GM19397 (cell line): ENCODE measurements around the gene QPRT.
"Not testable (repeated sequence)": the region's sequence is repeated elsewhere in the genome, so short reads cannot be mapped to it uniquely, and the experiment has no call there.

Source experiments
- ATAC-seq: cut with Tn5 transposase; IDR thresholded peaks from one replicate; pipeline ENCODE4 v1.9.1; 2021; ENCODE audit warnings: mild to moderate bottlenecking, moderate library complexity; ENCODE audit not compliant: unreplicated experiment

Gene QPRT

DNA sequence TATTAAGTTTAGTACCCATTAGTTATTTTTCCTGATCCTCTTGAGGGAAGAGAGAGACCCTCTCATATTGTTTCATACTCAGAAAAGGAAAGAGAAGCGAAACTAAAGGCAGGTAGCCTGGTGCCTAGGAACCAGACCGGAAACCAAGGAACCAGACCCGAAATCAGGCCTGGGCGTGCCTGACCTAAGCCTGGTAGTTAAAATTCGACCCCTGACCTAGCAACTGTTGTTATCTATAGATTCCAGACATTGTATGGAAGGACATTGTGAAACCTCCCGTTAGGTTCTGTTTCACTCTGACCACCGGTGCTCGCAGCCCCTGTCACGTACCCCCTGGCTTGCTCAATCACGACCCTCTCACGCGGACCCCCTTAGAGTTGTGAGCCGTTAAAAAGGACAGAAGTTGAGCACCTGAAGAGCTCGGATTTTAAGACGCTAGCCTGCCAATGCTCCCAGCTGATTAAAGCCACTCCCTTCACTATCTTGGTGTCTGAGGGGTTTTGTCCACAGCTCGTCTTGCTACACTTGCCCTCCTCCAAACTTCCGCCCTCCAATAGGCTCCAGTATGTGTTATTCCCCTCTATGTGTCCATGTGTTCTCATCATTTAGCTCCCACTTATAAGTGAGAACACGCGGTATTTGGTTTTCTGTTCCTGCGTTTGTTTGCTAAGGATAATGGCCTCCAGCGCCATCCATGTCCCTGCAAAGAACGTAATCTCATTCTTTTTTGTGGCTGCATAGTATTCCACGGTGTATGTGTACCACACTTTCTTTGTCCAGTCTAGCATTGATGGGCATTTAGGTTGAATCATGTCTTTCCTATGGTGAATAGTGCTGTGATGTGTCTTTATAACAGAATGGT, 10.7 kb downstream of the QPRT start:
- not testable (repeated sequence) for ATAC-seq

DNA sequence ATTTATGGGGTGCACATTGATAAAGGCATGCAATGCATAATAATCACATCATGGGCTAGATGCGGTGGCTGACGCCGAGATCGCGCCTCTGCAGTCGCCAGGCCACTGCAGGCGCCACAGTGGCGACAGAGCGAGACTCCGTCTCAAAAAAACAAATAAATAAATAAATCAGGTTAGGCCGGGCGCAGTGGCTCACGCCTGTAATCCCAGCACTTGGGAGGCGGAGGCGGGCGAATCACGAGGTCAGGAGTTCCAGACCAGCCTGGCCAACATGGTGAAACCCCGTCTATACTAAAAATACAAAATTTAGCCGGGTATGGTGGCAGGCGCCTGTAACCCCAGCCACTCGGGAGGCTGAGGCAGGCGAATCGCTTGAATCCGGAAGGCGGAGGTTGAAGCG, 13.6 kb downstream of the QPRT start:
- not testable (repeated sequence) for ATAC-seq

- no peak for ATAC-seq
These were observed 15.6 kb downstream of the QPRT start for GRCh38 chr16:29694384-29695195.

DNA sequence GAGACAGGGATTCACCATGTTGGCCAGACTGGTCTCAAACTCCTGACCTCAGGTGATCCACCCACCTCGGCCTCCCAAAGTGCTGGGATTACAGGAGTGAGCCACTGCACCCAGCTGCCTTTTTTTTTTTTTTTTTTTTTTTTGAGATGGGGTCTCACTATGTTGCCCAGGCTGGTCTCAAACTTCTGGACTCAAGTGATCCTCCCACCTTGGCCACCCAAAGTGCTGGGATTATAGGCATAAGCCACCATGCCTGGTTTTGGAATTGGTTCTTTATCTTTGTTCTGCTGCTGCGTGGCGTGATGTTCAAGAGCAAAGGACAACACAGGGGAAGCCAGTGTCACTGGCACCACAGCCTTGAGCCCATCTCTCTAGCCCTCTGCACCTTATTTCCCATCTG, 16.7 kb downstream of the QPRT start:
- not testable (repeated sequence) for ATAC-seq

- ATAC-seq = no peak
These were observed 17.9 kb downstream of the QPRT start for GRCh38 chr16:29696881-29697331.

- no peak for ATAC-seq
These were observed 18.4 kb downstream of the QPRT start for GRCh38 chr16:29697391-29697790.

- no peak for ATAC-seq
These were observed 19.1 kb downstream of the QPRT start for GRCh38 chr16:29698042-29698441.

GRCh38 chr16:29698484-29699323, 19.7 kb downstream of the QPRT start:
- no peak for ATAC-seq

DNA sequence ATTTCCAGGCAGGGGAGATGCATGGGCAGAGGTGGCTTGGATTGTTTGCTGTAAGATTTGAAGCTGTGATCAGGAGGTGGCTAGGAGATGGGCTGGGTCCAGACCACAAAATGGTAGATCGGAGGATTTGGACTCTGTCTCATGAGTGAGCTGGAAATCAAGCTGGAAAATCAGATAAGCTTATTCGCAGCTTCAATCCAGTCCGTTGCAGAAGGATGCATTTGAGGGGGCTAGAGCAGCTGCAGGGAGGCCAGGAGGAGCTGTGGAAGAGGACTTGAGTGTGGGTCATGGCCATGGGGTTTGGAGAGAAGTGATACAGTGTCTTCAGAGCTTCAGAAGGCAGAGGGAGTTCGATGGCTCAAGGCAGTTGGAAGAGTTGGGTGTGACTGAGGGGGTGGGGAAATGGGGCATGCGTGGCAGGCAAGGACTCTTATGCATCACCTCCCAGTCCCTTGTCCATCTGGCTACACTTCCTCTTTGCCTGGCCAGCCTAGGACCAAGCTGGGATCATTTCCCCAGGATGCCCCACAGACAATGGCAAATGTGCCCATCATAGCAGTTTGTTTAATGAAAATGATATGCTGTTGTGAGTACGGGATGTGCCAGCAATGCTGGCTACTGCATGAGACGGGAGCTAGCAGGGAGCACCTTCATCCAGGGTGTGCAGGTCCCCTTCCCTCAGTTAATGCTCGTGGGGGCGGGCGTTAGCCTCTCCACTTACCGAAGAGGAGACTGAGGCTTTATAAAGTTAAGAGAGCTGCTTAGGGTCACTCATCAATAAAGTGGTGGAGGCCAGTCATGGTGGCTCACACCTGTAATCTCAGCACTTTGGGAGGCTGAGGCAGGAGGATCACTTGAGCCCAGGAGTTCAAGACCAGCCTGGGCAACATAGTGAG, 20.6 kb downstream of the QPRT start:
- no peak for ATAC-seq

DNA sequence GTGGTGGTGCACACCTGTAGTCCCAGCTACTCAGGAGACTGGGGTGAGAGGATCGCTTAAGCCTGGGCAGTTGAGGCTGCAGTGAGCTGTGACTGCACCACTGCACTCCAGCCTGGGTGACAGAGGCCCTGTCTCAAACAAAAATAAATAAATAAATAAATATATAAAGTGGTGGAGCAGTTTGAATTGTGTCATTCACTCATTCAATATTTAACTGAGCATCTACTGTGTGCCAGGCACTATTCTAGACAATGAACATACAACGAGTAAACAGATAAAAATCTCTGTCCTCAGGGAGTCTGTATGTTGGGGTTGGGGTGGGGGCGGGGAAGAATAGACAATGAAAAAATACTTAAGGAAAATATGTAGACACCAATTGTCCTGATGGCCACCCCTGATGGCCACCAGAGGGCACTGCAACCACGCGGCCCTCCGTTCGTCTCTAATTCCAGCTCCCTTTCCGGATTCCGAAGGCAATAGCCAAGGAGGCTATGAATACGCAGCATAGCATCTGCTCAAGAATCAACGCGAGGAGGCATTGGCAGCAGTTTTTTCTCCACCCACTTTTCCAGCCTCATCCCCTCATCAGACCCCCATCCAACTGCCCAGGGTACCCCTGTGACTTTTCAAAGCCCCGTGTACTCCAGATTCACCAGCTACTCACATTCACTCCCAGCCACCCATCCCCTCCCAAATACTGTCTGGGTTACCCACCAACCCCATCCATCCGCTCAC, 21.4 kb downstream of the QPRT start:
- ATAC-seq = no peak

GRCh38 chr16:29701214-29701555, 22.2 kb downstream of the QPRT start:
- ATAC-seq = no peak

- peak; percentile 41 for ATAC-seq
These were observed 23.3 kb downstream of the QPRT start for GRCh38 chr16:29702269-29702668.

- ATAC-seq = no peak
These were observed 26.1 kb downstream of the QPRT start for GRCh38 chr16:29705030-29705429.

DNA sequence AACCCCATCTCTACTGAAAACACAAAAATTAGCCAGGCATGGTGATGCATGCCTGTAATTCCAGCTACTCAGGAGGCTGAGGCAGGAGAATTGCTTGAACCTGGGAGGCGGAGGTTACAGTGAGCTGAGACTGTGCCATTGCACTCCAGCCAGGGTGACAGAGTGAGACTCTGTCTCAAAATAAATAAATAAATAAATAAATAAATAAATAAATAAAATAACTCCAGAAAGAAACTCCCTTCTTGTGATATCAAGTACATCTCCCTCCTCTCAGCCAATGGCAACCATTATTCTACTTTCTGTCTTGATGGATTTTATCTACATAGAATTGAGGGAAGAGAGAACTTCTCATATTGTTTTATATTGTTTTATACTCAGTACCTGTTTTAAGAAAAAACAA, 28.2 kb downstream of the QPRT start:
- not testable (repeated sequence) for ATAC-seq

- ATAC-seq = no peak
These were observed 30.1 kb downstream of the QPRT start for GRCh38 chr16:29708917-29709600.

DNA sequence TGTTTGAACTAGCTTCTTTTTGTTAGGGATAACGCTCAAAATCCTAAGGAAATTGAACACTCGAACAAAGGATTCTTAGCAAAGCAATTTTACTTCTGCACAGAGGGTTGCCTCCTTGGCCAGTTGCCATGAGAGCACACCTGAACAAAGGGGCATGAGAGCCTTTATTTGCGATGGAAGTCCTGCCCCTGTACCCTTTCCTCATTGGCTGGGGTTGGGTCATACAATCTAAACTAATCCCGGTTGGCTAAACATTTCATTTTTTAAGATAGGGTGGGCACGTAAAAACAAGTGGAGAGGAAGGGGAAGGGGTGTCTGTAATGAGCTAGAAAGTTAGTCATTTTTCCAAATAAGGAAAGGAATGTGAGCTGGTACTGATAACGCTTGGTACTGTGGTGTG, 30.7 kb downstream of the QPRT start:
- ATAC-seq = not testable (repeated sequence)

- no peak for ATAC-seq
These were observed 31.5 kb downstream of the QPRT start for GRCh38 chr16:29710227-29711219.

DNA sequence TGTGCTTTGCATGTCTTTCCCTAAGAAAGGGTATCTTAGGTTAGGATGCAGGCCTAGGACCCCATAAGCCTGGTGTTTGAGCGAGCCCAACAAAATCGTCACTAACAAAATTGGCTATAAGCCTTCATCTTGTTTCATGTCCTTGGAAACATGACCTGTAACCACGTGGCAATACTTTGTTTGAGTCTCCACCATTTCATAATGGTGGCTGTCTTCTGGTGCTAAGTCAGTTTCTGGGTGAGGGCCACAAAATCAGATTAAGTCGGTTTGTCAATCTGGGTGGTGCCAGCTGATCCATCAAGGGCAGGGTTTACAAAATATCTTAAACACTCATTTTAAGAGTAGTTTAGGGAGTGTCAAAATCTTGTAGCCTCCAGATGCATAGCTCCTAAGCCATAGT, 33.8 kb downstream of the QPRT start:
- ATAC-seq = no peak
